ENCODE data around the gene EGFR. TPM values are rescaled to one million over a fixed set of nuclear protein-coding genes. Genes with fewer than 3 reads are reported as not detected.
A peak's percentile ranks its signal among the peaks of the same experiment; 100 is the strongest.

The EGFR gene
- total RNA-seq (2022) = 371 and 448 TPM in 2 replicates
- percentile 98 among the genes with signal in this experiment for Bru-seq, nascent RNA
- percentile 97 among the genes with signal in this experiment for BruChase-seq, experiment 1, labeled RNA remaining after a 6-hour chase
- BruChase-seq, experiment 2, labeled RNA remaining after a 2-hour chase = percentile 95 among the genes with signal in this experiment
- long read RNA-seq, full-length matches to known transcripts = 72 of 380 reads
- long read RNA-seq, partial matches to known transcripts = 271 of 380 reads
- long read RNA-seq, other reads (novel, unspliced or antisense) = 37 of 380 reads

DNA sequence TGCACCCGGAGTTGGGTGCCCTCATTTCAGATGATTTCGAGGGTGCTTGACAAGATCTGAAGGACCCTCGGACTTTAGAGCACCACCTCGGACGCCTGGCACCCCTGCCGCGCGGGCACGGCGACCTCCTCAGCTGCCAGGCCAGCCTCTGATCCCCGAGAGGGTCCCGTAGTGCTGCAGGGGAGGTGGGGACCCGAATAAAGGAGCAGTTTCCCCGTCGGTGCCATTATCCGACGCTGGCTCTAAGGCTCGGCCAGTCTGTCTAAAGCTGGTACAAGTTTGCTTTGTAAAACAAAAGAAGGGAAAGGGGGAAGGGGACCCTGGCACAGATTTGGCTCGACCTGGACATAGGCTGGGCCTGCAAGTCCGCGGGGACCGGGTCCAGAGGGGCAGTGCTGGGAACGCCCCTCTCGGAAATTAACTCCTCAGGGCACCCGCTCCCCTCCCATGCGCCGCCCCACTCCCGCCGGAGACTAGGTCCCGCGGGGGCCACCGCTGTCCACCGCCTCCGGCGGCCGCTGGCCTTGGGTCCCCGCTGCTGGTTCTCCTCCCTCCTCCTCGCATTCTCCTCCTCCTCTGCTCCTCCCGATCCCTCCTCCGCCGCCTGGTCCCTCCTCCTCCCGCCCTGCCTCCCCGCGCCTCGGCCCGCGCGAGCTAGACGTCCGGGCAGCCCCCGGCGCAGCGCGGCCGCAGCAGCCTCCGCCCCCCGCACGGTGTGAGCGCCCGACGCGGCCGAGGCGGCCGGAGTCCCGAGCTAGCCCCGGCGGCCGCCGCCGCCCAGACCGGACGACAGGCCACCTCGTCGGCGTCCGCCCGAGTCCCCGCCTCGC, at the start of gene EGFR:
Gene EGFR (plus strand): TSS at position 657 of the 830 bp plus-strand sequence. CDS start 261 bp downstream, outside the sequence.
- POLR2A ChIA-PET = interaction anchor here (0.6 to 9.3 kb wide), 30 partner anchors 9 to 260 kb away, joined by 3 to 170 read pairs (median 7); partner anchors contain the start of gene SEC61G
- Mint-ChIP-seq H3K4me1 (ENCODE audit: insufficient read depth, unreplicated experiment) (no peaks in the 10 kb centered on the region), H3K27me3 (ENCODE audit: insufficient read depth, unreplicated experiment) (no peaks in the 10 kb centered on the region), H3K36me3 (ENCODE audit: insufficient read depth, unreplicated experiment) (peaks cover 36% of the 10 kb centered on the region), H3K27ac (ENCODE audit: low read depth, unreplicated experiment) (peak within 1 kb of the TSS; percentile 93), H3K9me3 (ENCODE audit: unreplicated experiment) (no peaks in the 10 kb centered on the region), H3K4me3 (ENCODE audit: unreplicated experiment) (peak within 1 kb of the TSS; percentile 86)
- TF ChIP-seq, protein P1, sequence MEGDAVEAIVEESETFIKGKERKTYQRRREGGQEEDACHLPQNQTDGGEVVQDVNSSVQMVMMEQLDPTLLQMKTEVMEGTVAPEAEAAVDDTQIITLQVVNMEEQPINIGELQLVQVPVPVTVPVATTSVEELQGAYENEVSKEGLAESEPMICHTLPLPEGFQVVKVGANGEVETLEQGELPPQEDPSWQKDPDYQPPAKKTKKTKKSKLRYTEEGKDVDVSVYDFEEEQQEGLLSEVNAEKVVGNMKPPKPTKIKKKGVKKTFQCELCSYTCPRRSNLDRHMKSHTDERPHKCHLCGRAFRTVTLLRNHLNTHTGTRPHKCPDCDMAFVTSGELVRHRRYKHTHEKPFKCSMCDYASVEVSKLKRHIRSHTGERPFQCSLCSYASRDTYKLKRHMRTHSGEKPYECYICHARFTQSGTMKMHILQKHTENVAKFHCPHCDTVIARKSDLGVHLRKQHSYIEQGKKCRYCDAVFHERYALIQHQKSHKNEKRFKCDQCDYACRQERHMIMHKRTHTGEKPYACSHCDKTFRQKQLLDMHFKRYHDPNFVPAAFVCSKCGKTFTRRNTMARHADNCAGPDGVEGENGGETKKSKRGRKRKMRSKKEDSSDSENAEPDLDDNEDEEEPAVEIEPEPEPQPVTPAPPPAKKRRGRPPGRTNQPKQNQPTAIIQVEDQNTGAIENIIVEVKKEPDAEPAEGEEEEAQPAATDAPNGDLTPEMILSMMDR (IDR thresholded peaks at IDR 0.05; ENCODE audit: unreplicated experiment) = no peak
- no TSS peak for BruUV-seq (replicated peaks)
- CTCF ChIA-PET = interaction anchor here (0.7 to 2.0 kb wide), 8 partner anchors 11 to 245 kb away, joined by 3 to 7 read pairs (median 4); no protein-coding TSS in a partner anchor
- peak; percentile 80 for DNase-seq (ENCODE audit: unreplicated experiment)
- intact Hi-C loops (cut with micrococcal nuclease) = loop anchor here (1.0 kb wide), 1 partner anchor 179 kb away; no protein-coding TSS in a partner anchor

DNA sequence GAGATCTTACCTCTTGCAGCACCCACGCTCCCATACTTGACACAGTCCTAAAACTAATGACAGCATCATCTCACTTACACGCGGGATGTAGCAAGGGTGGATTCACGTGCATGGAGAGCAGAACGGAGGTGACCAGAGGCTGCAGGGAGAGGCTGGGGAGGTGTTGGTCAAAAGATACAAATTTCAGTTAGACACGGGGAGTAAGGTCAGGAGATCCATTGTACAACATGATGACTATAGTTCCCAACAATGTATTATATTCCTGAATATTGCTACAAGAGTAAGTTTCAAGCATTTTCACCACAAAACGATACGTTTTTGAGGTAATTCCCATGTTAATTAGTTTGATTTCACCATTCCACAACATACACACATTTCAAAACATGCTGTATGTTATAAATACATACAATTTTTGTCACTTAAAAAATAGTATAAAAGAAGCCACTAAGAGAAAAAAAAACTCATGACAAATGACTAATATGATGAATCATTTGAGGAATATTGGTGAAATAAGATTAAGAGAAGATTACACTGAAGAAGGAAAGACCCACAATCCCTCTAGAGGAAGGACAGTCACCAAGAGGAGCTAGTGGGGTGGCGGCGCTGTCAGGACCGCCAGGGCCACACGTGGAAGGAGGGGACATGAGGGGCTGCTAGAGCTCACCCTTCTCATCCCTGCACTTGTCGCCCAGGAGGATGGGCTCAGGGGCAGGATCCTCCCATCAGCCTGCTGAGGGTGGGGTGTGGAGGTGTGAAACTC, 49.4 kb upstream of the EGFR start:
- Mint-ChIP-seq H3K9me3 (ENCODE audit: unreplicated experiment) (peaks cover 27% of the 10 kb centered on the region), H3K4me3 (ENCODE audit: unreplicated experiment) (peak overlapping the region; percentile 7), H3K27ac (ENCODE audit: low read depth, unreplicated experiment) (peak overlapping the region; percentile 89), H3K4me1 (ENCODE audit: insufficient read depth, unreplicated experiment) (peaks cover 41% of the 10 kb centered on the region), H3K36me3 (ENCODE audit: insufficient read depth, unreplicated experiment) (peaks cover 6% of the 10 kb centered on the region), H3K27me3 (ENCODE audit: insufficient read depth, unreplicated experiment) (no peaks in the 10 kb centered on the region)
- no TSS peak for BruUV-seq (replicated peaks)
- POLR2A ChIA-PET = interaction anchor here (0.7 to 8.1 kb wide), 4 partner anchors 15 to 91 kb away, joined by 3 to 170 read pairs (median 6); partner anchors contain the start of gene EGFR
- CTCF ChIA-PET = interaction anchor here (0.6 to 1.7 kb wide), 3 partner anchors 92 to 823 kb away, joined by 3 to 5 read pairs (median 3); no protein-coding TSS in a partner anchor
- TF ChIP-seq, protein P1 (IDR thresholded peaks at IDR 0.05; ENCODE audit: unreplicated experiment) = no peak
- no peak for DNase-seq (ENCODE audit: unreplicated experiment)
- intact Hi-C loops (cut with micrococcal nuclease) = loop anchor here (5.0 kb wide), 1 partner anchor 98 kb away; no protein-coding TSS in a partner anchor

DNA sequence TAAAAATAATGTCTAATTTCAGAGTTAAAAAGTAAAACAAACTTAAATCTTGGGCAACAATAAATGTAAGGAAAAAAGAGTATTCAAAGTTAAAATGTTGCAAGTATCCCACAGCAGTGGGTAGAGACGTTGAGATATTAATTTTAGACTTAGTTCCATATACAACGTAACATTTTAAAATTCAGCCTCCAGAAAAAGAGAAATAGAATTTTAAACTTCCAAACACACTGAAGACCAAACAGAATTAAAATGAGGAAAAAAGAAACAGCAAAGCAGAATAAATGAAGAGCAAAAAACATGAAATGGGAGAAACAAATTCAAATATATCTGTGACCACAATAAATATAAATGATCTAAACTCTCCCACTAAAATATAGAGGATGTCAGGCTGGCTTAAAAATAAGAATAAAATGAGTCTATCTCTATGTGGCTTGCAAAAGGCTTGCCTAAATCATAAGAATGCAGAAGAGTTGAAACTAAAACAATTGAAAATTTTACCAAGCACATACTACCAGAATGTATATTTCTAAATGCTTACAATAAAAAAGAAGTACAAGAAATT, 46.0 kb upstream of the EGFR start:
- CTCF ChIA-PET = interaction anchor here (1.1 kb wide), 1 partner anchor 13 kb away, joined by 4 read pairs; no protein-coding TSS in a partner anchor
- POLR2A ChIA-PET = interaction anchor here (1.0 to 1.3 kb wide), 2 partner anchors 8 to 13 kb away, joined by 3 to 4 read pairs; no protein-coding TSS in a partner anchor
- BruUV-seq (replicated peaks) = no TSS peak
- H3K4me1 Mint-ChIP-seq (ENCODE audit: insufficient read depth, unreplicated experiment) = peaks cover 17% of the 10 kb centered on the region
- TF ChIP-seq, protein P1 (IDR thresholded peaks at IDR 0.05; ENCODE audit: unreplicated experiment) = no peak
- no peak overlapping the region for H3K4me3 Mint-ChIP-seq (ENCODE audit: unreplicated experiment)
- H3K27me3 Mint-ChIP-seq (ENCODE audit: insufficient read depth, unreplicated experiment) = no peaks in the 10 kb centered on the region
- intact Hi-C loops (cut with micrococcal nuclease) = no loop called here
- H3K36me3 Mint-ChIP-seq (ENCODE audit: insufficient read depth, unreplicated experiment) = no peaks in the 10 kb centered on the region
- H3K9me3 Mint-ChIP-seq (ENCODE audit: unreplicated experiment) = peaks cover 34% of the 10 kb centered on the region
- no peak for DNase-seq (ENCODE audit: unreplicated experiment)
- H3K27ac Mint-ChIP-seq (ENCODE audit: low read depth, unreplicated experiment) = no peak overlapping the region
